NCI-H187 treated with DMSO at 0.1 percent for 48 hours (cell line): ENCODE data around the gene EPHB1.

Experiments used
- DNase-seq: peaks from one replicate; lab custom pipeline; 2025; lab: John Stamatoyannopoulos, UW

Gene EPHB1

DNA sequence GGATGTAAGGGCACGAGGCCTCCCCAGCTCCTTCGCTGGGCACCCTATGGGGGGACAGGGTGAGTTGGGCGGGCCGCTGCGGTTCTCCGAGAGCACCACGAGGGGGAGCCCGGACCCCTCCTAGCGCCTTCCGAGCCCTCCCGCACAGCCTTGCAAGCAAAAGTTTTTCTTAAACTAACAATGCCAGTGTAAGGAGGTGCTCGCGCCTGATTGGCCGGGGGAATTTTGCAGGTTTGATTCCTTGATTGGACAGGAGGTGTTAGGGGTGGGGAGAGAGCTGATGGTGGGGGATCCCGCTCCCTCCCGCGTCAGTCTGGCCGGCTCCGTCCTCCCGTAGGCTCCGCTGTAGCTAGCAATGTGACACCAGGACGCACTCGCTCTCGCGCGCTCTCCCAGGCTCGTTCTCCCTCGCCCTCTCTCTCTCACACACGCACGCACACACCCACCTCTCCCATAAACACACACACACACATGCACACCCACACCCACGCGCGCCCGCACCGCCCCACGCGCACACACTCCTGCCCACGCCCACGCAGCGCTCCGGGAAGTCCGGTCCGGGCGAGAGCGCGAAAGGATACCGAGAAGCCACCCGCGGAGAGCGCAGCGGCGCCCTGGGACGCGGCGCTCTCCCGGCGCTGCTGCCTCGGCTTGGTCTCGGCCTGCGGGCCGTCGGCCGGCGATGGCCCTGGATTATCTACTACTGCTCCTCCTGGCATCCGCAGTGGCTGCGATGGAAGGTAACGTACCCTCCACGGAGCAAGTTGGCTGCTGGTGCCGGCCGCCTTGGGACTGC is at the start of gene EPHB1:
Gene EPHB1, plus strand, starts transcription at position 311 of the 796 bp plus-strand sequence.
- peak; percentile 87 for DNase-seq

GRCh38 chr3:134748698-134749097 is 46.4 kb upstream of the EPHB1 start:
- no peak for DNase-seq

DNA sequence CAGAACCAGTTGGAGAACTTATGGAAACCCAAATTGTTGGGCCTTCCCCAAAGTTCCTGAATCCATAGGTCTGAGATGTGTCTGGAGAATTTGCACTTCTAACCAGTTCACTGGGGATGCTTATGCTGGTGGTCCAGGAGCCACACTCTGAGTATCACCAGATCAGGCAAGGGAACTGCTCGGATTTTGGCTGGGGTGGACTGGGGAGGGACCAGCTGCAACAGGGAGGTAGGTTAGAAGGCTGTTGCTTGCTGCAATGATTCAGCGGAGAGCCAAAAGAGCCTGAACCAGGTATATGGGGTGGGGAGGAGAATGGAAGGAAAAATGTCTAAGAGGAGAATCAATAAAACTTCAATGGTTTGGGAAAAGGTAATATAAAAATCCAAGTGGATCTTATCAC is 45.9 kb upstream of the EPHB1 start:
- DNase-seq = no peak

- DNase-seq = no peak
Measured at GRCh38 chr3:134749802-134750553, 45.1 kb upstream of the EPHB1 start.

- DNase-seq = no peak
Measured at GRCh38 chr3:134751831-134752230, 43.2 kb upstream of the EPHB1 start.

DNA sequence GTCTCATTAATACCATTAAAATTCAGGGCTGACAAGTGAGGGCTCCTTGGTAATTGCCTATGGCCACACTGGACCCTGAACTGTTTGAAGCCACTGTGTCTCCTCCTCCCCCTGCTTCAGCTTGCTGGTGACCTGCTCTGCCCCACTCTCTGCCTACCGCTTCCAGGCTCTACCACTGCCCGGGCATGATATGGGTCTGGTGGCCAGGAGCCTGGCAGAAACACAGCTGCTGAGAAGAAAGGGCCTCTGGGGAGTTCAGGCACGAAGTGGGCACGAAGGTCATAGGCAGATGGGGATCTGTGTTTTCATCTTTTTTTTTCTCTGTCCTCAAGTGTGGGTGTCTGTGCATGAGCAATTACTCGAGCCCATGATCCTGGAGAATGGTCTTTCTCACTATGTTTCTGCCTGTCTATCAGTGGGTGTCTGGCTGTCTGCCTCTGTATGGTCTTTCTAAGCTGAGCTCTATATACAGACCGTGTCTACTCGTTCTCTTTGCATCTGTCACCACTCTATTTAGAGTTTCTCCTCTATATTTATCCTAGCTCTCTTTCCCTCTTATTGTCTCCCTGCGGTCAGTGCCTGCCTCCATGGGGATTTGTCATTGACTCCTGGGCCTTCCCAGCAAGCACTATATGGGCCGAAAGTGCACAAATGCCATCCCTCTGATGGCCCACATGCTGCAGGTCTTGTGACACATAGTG is 42.1 kb upstream of the EPHB1 start:
- no peak for DNase-seq

DNA sequence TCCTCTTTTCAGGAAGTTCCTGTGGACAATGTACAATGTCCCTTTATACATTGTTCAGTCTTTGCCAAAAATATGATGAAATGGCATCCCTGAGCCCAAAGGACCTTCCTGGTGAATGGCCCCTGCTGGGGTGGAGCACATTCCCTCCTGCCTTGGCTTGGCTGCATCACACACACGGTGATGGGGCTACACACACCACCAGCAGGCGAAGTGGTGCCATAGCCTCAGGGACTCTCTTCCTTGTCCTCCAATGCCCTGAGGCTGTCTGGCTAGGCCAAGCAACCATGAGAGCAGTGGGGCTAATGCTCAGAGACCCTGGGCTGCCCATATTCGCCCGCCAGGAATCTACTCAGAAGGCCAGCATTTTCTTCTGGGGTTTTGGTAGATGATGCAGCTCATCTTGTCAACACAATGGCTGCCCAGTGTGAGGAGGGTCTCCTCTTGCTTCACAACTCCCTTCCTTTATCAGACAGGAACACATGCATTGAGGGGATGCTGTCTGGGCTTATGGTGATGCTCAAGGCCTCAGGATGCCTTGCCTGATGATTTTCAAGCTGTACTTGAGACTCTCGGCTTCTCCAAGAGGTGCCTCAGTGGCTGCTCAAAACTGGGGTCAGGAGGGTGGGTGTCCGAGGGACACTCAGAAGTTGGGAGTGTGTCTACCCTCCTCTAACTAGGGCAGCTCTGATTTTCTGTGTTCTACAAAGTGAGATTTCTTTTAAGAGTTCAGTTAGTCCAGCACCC is 40.9 kb upstream of the EPHB1 start:
- no peak for DNase-seq

DNA sequence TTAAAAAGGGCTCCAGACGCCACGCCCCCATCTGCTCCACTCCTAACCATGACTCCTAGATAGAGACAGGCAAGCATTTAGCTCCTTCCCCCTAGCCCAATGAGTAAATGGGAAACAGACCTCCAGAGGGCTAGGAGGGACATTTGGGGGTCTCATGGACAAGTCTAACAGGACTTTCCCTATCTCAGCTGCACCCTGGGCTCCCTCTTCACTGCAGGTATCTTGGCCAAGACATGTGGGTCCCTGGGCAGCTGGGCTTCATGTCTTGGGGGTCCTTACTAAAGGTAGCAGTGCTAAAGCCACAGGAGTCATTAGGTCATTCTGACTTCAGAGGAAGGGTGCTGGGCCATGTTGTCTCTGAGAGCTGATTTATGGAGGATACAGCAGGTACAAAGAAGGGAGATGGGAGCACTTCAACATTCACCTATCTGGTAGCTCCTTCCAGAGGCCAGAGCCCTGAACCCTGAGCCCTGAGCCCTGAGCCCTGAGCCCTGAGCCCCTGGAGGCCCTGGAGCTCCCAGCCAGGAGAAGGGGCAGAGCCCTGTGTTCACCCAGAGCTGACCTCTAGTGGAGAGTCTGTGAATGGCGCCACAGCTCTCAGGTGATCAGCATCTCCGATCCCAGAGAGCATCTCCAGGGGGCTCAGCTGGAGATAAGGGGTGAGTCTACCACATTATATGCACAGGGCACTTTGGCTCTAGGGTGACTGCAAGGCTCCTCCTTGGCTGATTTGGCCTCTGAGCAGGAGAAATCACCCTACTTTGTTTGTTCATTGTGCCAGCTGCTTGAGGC is 40.1 kb upstream of the EPHB1 start:
- no peak for DNase-seq

DNA sequence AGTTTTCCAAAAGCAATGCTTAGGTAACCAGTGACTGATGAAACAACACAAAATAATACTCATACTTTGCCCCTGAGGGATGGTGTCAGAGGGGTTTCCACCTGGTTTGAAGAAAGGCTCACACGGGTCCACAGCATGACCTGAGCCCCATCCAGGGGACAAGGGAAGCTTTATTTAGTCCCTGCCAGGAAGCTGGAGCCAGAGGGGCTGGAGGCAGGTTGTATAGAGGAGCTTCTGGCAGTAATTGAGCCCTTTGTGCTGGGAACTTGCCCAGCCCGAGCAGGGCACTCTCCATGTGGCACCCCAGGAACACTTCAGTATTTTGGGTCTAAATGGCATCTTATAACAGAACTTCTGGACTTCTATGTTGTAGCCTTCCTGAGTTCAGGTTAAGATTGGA is 39.2 kb upstream of the EPHB1 start:
- DNase-seq = no peak

DNA sequence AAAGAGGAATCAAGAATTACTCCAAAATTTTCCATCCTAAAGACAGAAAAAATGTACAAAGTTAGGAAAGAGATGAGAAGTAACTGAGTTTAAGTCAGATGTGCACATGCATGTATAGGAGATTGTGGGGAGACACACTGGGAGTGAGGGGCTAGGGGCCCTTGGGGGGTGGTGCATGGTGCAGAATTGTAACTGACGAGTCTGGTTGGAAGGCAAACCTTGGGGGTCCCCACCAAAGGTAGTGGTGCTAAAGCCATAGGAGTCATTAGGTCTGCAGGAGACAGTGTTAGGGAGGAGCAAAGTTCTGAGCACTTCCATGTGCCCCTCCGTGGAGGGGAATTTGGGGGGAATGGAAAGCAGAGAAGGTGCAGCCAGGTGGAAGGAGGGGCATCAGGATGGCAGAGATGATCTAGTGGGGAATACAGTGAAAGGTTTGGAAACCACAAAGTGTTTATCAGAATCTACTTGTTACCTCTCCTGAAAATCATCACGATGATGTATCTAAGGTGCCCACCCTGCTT is 37.5 kb upstream of the EPHB1 start:
- DNase-seq = no peak

- no peak for DNase-seq
Measured at GRCh38 chr3:134761213-134761612, 33.8 kb upstream of the EPHB1 start.

GRCh38 chr3:134762016-134762415 is 33.0 kb upstream of the EPHB1 start:
- no peak for DNase-seq

DNA sequence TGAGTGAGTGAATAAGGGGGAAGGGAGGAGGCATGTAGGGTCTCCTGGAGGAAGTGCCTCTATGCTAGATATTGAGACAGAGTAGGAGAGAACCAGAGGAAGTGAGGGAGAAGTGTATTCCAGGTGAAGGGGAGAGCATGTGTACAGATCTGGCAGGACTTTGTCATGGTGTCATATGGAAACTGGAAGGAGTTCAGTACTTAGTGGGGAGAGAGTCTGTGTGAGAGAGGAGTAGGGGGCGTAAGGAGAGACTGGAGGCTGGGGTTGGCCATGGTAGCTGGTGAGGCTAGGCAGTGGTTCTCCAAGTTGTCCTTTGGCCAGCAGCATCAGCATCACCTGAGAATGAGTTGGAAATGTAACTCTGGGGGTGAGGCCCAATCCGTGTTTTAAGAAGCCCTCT is 29.6 kb upstream of the EPHB1 start:
- no peak for DNase-seq

- no peak for DNase-seq
Measured at GRCh38 chr3:134766290-134766689, 28.8 kb upstream of the EPHB1 start.

DNA sequence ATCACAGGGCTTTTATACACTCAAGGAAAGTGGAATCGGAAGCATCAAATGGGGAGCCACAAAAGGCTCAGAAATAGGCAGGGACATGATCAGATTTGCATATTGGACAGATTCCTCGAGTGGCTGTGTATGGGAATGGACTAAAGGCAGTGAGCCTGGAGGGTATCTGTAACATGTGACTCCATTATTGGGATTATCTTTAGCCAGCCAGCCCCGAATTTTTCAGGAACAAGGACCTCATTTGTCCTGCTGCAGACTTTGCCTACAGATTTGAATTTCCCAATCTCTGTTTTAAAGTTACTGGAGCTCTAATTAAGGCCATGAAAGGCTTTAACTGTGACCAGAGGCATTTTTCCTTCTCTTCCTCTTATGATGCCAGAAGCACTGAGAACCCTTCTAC is 26.9 kb upstream of the EPHB1 start:
- no peak for DNase-seq

GRCh38 chr3:134768837-134769236 is 26.2 kb upstream of the EPHB1 start:
- DNase-seq = no peak

DNA sequence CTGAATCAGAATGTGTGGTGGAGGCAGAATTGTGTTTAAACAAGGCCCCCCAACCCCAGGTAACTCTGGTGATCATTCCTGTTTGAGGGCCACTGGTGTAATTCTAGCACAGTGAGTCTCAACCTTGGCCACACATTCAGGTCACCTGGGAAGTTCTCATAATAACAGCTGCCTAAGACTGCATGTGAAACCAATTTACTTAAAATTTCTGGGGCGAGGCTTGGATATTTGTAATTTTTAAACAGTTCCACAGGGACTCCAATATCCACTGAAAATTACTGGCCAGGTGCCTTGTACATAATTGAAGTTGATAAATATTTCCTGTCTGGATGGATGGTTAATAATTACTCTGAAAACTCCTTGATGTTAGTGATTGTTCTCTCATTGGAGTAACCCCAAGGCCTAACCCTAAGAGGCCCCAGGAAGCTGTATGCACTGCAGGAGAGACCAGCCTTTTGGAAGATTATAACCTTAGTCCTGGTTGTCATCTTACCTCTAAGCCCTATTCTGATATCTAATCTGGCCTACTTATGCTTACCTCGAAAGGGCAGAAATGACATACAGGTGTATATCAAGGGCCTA is 25.7 kb upstream of the EPHB1 start:
- DNase-seq = no peak

GRCh38 chr3:134772011-134772410 is 23.0 kb upstream of the EPHB1 start:
- no peak for DNase-seq

- no peak for DNase-seq
Measured at GRCh38 chr3:134772591-134772990, 22.5 kb upstream of the EPHB1 start.

- DNase-seq = no peak
Measured at GRCh38 chr3:134775831-134776230, 19.2 kb upstream of the EPHB1 start.

GRCh38 chr3:134776518-134776917 is 18.5 kb upstream of the EPHB1 start:
- no peak for DNase-seq
